Left ventricle myocardium superior (tissue), 1 donor: ENCODE results near the gene TOX2. TPM values are rescaled to one million over a fixed set of nuclear protein-coding genes. Genes with fewer than 3 reads are reported as not detected.

Experiments
- ATAC-seq: fragments of 200-7000 bp; cut with Tn5 transposase; one replicate; pipeline ENCODE4 v1.9.1; 2020; ENCODE audit warnings: mild to moderate bottlenecking, moderate library complexity
- DNase-seq: peaks from one replicate; pipeline ENCODE4 v3.0.0-alpha.2; 2020
- intact Hi-C: fragments of 100-400 bp; cut with micrococcal nuclease; formaldehyde crosslinking; loops from one replicate; pipeline ENCODE4 v1.11.0; 2022
- total RNA-seq: library from RNA; stranded (reverse); fragmentation: NEBNext Ultra II Directional; extraction: Animal tissue kit (Norgen Biotek cat#: 25700); gene quantifications from one replicate; pipeline ENCODE4 v1.2.1, GENCODE V29; 2021
- donor health status: DM: no; HTN: yes; CAD: no; lungs with severe emphysema.

The TOX2 gene
- total RNA-seq, 1 donor from 2014 or later = 0.47 TPM

DNA sequence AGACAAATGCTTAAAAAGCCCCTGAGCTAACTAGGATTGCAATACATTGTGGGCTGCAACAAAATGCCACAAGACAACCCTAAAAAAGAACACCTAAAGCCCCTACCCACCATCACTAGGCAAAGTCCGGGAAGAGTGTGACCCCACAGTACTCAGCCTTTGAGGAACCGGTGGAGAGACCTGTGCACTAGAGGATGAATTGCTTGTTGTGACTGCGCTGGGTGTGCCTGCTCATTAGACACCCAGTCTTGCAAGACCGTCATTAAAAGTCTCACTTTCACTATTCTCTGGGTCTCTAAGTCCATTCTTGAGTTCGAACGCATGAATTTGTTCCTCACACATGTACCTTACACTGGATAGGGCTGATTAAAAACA lies 183.6 kb downstream of the TOX2 start:
- peak; percentile 17 for ATAC-seq
- intact Hi-C loops = no loop called here
- DNase-seq = no peak

DNA sequence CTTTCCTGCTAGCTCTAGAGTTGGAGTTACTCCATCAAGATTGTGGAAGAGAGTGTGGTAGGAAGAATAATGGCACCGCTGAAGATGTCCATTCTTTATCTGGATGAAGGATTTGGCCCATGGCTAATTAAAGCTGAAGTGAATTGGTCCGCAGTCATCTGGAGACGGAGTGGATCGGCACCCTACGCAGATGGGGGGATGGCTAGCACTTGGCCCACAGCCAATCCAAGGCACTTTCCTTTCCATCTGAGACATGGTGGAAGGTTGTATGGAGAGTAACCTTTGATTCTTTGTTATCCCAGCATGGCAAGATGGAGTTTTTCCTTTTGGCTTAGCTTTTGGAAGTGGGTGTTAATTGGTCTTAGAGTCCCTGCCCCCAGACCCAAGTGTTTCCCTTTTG lies 184.0 kb downstream of the TOX2 start:
- intact Hi-C loops = no loop called here
- peak; percentile 16 for ATAC-seq
- DNase-seq = no peak

DNA sequence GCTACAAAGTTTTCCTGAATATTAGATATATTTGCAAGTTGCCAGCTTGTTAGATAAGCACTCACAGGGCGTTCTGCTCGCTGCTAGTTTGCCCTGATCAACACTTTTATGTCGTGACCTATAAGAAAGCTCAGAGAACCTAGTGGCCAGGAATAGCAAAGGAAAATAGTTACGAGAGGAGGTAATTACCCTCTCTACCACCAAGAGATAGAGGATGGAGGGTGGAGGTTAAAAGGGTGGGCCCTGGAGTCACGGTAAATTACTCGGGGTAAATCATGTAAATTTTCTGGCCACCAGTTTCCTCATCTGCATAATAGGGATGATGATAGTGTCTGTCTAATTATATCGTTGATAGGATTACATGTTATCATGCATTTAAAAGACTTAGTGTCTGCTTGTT lies 185.2 kb downstream of the TOX2 start:
- intact Hi-C loops = no loop called here
- no peak for ATAC-seq
- no peak for DNase-seq

DNA sequence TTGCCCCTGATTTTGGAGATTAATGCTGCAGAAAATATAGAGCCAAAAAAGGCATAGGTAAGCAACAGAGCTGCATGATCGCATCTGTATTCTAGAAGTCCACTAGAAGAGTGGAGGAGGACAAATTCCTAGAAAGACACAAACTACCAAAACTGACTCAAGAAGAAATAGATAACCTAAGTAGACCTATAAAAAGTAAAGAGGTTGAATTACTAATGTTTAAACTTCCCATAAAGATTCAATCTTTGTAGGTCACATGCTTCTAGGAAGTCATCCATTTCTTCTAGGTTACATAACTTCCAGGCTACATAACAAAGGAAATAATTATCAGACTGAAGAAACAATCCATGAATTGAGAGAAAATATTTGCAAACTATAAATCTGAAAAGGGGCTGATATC lies 187.9 kb downstream of the TOX2 start:
- no peak for DNase-seq
- no peak for ATAC-seq
- intact Hi-C loops = no loop called here

DNA sequence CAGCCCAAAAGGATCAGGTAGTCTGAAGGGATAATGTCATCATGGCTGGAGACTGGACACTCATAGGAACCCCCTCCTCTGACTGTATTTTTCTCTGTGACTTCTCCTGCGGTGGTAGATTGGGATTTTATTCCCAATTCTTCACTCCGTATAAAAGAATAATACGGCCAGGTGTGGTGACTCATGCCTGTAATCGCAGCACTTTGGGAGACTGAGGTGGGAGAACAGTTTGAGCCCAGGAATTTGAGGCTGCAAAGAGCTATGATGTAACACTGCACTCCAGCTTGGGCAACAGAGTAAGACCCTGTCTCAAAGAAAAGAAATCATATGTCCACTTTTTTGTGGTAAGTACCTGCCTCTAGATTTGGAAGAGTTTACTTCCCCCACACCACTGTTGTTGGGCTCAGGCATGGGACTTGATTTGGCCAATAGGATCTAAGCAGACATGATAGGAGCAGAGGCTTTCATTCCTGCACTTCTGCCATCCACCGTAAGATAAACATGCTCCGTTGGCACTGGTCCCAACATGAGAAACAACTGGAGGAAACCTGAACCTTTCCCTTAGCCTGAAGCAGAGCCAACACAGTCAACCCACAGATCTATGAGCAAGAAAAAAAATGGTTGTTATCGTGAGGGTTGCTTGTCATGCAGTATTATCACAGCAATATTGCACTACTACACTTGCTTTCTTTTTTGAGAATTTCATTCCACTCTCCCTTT lies 190.3 kb downstream of the TOX2 start:
- DNase-seq = no peak
- ATAC-seq = peak; percentile 36
- intact Hi-C loops = no loop called here

DNA sequence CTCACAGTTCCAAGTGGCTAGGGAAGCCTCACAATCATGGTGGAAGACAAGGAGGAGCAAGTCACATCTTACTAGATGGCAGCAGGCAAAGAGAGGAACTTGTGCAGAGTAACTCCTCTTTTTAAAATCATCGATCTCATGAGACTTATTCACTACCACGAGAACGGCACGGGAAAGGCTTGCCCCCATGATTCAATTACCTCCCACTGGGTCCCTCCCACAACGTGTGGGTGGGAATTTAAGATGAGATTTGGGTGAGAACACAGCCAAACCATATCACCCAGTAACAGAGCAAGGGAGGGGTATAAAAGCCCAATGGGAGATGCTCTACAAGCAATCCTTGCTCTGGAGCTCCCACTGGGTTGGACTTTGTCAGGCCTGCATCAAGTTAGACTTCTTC lies 192.0 kb downstream of the TOX2 start:
- intact Hi-C loops = no loop called here
- DNase-seq (no peak), ATAC-seq (no peak)

DNA sequence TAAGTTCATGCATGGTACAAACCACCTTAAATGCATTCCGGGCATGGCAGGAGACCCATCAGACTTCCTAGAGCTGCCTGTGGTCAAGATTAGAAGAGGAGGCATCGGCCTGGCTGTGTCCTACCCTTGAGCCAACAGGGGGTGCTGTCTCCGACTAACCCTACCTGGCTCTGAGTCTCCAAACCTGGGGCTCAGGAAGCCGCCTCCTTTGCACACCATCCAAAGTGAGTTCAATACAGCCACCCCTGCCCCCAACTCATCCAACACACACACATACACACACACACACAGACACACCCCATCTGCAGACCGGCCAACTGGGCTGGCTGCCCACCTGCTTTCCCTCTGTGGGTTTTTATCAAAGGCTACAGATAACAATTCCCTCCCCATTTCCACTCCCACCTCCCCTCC lies 195.3 kb downstream of the TOX2 start:
- ATAC-seq = peak; percentile 20
- intact Hi-C loops = no loop called here
- no peak for DNase-seq

DNA sequence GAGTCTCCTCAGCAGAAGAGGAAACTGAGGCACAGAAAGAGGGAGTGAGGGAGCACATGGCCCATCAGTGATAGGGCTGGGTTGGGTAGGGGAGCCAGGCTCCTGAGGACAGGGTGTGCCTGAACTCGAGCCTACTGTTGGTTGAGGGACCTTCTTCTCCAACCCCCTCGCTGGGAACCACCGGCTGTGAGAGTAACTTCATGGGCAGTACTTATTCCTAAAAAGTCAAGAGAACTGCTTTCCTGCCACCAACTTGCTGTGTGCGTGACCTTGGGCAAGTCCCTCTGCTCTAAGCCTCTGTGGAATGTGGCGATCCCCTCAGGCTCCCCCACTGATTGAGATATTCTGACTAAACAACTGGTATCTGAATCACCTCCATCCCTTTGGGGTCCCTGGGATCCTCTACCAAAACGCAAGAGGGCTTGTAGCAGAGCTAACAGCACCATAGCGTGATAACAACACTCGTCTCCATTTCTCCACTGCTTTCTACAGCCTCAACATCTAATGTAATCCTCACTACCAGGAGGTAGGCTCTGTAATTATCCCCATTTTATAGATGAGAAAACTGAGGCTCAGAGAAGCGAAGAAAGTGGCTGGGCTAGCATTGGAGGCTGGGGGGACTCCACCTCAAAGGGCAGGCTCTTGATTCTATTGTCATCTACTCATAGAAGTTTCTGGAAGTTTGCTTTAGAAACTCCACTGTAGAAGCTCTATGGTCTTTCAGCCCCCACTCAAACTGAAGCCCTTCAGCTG lies 196.3 kb downstream of the TOX2 start:
- intact Hi-C loops = no loop called here
- DNase-seq (no peak), ATAC-seq (no peak)

DNA sequence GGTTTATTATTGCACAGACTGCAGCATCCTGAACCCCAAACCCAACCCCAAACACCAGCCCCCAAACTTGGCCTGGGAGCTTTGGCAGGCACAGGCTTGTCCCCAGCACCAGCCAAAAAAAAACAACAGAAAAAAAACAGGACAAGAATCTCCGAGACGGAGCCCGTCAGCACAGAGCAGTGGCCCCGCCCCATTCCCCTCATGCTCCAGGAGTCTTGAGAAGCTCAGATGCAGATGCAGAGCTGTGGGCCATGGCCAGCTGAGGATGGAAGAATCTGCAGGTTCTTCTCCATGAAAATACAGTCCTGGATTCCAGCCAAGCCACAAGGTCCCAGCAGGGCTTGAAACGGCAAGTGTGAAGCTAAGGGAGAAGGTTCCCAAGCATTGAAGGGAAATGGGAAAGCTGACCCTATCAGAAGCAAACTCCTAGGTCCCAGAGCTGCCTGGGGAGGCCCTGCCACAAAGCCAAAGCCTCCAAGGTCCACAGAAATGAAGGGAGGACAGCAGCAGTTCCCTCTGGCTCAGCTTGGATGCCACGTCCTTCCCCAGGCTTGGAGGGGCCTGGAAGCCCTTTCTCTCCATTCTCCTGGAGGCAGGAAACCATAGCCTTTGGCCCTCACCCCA lies 197.2 kb downstream of the TOX2 start:
- no peak for DNase-seq
- intact Hi-C loops = no loop called here
- ATAC-seq = no peak

DNA sequence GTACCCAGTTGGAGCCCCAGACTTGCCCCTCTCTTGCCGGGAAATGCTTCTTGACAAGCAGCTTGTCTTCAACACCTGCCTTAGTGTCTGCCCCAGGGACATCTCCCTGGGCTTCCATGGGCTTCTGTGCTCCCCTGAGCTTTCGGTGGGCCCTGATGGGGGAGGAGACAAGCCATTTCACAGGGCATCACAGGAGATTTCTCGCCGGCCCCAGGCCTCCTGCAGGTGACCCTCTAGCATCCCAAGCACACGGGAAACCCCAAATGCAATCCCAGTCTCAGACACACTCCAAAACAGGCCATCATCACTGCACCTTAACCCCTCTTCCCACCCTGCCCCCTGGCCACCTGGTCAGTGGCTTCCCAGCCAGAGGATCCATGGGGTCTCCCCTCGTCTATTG lies 197.8 kb downstream of the TOX2 start:
- no peak for ATAC-seq
- intact Hi-C loops = no loop called here

DNA sequence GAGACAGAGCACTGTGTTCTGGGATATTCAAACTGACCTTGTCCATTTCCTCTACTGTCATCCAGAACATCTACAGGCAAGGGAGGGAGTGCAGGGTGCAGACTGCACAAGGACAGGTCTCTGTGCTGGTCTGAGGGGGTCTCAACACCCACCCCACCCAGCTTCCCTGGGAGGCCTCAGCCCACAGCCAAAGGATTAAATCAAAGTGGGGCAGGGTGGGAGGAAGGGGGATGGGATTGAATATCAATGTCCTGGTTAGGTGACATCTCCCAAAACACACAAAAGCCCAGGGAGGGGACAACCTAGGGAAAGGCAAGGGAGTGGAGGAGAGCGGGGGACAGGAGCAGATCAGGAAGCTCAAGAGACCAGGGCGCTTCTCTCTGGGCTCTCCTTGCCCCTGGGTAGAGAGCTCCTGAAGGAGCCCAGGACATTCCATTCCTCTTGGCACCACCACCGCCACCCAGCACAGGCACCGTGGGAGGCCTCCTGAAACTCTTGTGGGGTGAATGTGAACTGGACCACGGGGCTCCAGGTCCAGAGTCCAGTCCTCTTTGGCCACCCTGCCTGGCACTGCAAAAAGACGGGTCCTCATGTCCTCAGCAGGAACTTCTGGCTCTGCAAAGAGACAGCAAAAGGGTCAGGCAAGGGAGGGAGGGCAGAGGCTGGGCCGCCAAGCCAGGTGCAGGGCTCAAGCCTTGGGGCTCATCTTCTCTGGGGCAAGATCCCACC lies 198.4 kb downstream of the TOX2 start:
- DNase-seq (no peak), ATAC-seq (no peak)
- intact Hi-C loops = no loop called here

More for the DNA sequence above, 197.8 kb downstream of the TOX2 start:
- no peak for DNase-seq

DNA sequence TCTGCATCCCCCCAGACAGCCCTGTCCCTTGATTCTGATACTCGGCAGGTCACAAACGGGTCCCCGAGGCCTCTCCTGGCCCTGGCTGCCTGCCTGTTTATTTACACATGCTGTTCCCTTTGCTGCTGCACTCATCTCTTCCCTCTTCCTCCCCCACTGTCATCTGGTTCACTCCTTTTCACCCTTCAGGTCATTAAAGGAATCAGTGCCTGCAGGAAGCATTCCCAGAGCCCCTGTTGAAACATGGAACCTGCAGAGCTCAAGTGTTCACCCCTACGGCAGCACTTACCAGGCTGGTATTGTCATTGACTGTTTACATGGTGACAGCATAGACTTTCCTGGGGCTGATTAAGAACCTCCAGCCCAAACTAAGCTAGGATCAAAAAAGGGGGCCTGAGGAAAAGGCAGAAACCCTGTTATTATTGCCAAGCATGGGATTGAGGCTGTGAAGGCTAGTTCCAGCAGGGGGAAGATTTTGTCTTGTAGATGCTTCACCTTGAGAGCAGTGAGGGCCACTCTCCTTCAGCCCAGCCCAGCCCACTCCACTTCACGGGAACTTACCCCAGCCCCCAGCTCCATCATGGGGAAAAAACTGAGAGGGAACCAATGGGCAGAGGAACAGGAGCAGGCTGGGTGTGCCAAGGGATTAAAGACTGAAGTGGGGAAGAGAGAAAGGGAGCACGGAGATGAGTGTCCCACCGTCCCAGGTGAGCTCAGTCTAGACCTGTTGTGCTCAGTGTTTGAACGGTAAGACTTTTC lies 199.1 kb downstream of the TOX2 start:
- ATAC-seq (no peak), DNase-seq (no peak)
- intact Hi-C loops = no loop called here

DNA sequence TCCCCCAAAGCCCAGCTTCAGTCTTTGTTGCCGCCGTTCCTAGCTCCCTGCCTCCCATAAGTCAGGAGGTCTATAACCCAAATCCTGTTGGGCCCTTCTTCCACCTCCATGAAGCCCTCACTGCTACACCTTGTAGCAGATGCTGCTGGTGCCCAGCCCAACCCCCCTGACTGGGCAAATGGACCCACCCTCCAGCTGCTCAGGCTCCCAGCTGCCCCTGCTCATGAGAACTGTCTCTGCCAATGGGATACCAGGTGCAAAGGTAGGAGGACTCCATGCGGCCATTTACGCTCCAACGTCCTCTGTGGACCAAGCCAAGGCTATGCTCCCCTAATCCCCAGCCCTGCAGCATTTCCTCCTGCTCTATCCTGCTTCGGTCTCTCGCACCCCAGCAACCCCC lies 200.5 kb downstream of the TOX2 start:
- ATAC-seq (no peak), DNase-seq (no peak)
- intact Hi-C loops = no loop called here

DNA sequence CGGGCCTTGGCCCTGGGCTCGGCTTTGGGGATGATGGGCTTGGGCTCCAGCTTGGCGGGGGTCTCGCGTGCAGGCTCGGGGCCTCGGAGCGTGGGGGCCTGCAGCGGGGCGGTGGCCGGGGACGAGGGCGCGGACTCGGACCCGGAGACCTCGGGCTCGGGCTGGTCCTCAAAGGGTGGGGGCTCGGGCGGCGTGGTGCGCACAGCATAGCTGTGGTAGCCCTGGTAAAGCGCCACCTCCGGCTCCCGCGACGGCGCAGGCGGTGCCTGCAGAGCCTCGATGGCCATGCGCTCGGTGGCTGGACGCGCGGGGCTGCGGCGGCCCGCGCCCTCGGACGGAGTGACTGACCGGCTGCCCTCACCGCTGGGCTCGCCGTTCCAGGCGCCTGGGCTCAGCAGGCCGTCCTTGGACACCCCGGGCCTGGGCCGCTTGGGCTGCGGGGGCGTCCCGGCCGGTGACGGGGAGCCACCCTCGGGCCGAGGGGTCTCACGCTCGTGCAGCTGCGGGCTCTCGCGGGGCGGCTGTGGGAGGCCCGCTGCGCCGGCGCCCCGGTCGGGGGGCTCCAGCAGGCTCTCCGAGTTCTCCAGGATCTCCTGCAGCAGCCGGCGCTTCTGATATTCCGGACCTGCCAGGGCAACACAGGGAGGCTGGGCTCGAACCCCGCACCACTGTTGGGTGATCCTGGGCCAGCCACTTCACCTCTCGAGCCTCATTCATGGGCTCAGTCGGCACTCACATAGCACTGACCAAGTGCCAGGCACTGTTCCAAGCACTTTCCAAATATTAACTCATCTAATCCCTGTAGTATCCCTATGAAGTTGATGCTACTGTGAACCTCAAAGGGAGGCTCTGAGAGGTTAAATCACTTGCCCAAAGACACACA lies 201.4 kb downstream of the TOX2 start:
- intact Hi-C loops = no loop called here
- DNase-seq (no peak), ATAC-seq (peak; percentile 26)

DNA sequence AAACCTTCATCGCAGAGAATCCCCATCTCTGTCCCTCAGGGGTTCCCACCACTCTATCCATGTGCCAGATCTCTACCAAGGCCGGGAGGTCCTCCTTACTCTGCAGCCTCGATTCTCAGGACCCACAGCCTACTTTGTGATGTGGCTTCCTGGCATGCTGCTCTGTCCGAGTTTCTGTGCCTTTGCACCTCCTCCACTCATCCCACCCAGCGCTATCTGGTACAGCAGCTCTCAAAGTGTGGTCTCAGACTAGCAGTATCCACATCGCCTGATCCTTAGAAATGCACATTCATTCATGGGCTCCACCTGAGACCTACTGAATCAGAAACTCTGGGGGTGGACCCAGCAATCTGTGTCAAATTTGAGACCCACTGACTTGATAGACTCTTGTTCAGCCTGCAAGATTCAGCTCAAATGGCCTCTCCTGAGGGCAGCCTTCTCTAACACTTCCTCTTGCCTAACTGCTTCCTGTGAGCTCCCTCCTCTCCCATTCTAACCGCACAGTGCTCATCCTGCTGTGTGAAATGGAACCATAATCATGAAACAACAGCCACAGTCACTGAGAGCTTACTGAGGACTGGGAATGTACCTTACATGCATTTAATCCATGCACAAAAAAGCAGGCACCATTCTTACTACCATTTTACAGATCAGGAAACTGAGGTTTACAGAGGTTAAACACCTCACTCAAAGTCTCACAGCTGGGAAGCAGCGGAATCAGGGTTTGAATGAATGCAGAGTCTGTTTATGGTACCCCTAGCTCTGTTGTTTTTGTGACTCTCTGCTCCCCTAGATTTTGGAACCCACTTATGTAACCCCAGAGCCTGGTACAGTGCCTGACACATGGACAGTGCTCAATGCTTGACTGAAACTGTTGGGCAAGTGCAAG lies 202.9 kb downstream of the TOX2 start:
- DNase-seq (no peak), ATAC-seq (peak; percentile 1)
- intact Hi-C loops = no loop called here

DNA sequence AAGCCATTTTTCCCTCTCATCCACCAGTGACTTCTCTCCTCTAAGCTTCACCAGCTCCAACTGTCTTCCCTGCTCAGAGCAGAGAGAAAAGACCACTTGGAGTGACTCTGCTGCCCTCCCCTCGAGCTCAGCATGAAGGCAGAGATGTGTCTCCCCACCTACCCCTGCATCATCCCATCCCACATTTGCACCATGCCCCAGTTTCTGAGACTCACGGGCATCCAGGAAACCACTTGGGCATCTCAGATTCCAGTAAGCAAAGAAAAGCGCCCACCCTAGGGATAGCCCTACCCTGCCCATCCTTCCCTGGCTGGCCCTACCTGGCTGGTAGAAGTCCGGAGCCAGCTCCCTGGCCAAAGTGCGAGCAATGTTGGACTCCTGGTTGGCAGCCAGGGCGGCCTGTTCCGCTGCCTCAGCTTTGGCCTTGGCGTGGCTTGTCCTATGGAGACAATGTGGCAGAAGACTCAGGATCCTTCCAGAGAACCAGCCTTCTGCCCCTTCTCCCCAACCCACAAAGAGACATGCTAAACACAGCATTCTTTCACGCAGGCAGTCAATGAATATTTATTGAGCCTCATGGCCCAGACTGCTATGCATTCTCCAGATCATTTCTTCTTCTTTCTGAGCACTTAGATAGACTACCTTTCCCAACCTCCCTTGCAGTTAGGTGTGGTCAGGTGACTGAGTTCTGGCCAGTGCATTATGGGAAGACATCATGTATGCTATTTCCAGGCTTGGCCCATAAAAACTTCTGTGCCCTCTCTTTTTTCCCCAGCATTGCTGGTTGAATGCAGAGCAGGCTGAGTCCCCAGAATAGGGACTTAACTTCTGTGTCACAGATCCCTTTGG lies 203.8 kb downstream of the TOX2 start:
- intact Hi-C loops = no loop called here
- DNase-seq (no peak), ATAC-seq (no peak)
